Esophagus muscularis mucosa (tissue), 4 donors: ENCODE results near the gene MBIP. TPM values are rescaled to one million over a fixed set of nuclear protein-coding genes. Genes with fewer than 3 reads are reported as not detected.

Experiments used
- DNase-seq: peaks from one replicate; pipeline ENCODE4 v3.0.0-alpha.2; 2017; ENCODE audit errors: extremely low spot score
- H3K27ac ChIP-seq, 4 donors: fragments of 200-600 bp; sonication (generic); replicated peaks in 1 of 4; 1 replicate in 3 of 4; 2 replicates in 1 of 4; pipeline ENCODE4 v1.5.1; 2016 to 2019; ENCODE audit warnings: mild to moderate bottlenecking in 1 of 4
- H3K27me3 ChIP-seq, 4 donors: fragments of 200-600 bp; sonication (generic); one replicate each; pipeline versions ENCODE4 v1.5.1 to v1.6.0; 2016 to 2019
- H3K36me3 ChIP-seq, 4 donors: fragments of 200-600 bp; sonication (generic); one replicate each; pipeline ENCODE4 v1.5.1; 2016 to 2019
- H3K4me1 ChIP-seq, 4 donors: fragments of 200-600 bp; sonication (generic); one replicate each; pipeline ENCODE4 v1.5.1; 2016 to 2019
- H3K4me3 ChIP-seq, 4 donors: fragments of 200-600 bp; sonication (generic); 1 replicate in 2 of 4; 2 replicates in 2 of 4; pipeline ENCODE4 v1.5.1; 2016 to 2019; ENCODE audit warnings: mild to moderate bottlenecking in 4 of 4, moderate library complexity in 1 of 4
- H3K9me3 ChIP-seq, 4 donors: fragments of 200-600 bp; sonication (generic); 1 replicate in 3 of 4; 2 replicates in 1 of 4; pipeline ENCODE4 v1.5.1; 2016 to 2019
- CTCF ChIP-seq, 3 experiments: fragments of 200-600 bp in 2 of 3; fragments of 450-650 bp in 1 of 3; sonication (generic) in 2 of 3; IDR thresholded peaks; one replicate each; pipeline ENCODE4 v1.5.1; 2017 to 2019; ENCODE audit warnings: antibody characterized with exemption in 3 of 3, mild to moderate bottlenecking in 2 of 3, moderate library complexity in 1 of 3
- EP300 ChIP-seq: sonication (generic); formaldehyde crosslinking; IDR thresholded peaks from one replicate; pipeline ENCODE4 v1.6.1; 2017; ENCODE audit warnings: antibody characterized with exemption
- POLR2A ChIP-seq: fragments of 450-650 bp; IDR thresholded peaks from one replicate; pipeline ENCODE4 v1.6.1; 2017; ENCODE audit warnings: antibody characterized with exemption, moderate library complexity, mild to moderate bottlenecking, low read depth
- POLR2AphosphoS5 ChIP-seq, 2 donors: sonication (generic); formaldehyde crosslinking; IDR thresholded peaks; one replicate each; pipeline ENCODE4 v1.6.1; 2017; ENCODE audit warnings: antibody characterized with exemption in 2 of 2
- WGBS: methylation state at CpG from one replicate; pipeline ENCODE4 v1.1.5; 2018; 5-methylcytosine and 5-hydroxymethylcytosine counted together
- intact Hi-C: fragments of 100-400 bp; cut with DNase I; formaldehyde crosslinking; loops from one replicate; pipeline ENCODE4 v1.15.1; 2023
- total RNA-seq, 4 donors: library from RNA; depleted of rRNA; stranded (reverse); fragments of >200 nt; gene quantifications; one replicate each; pipeline versions ENCODE4 v1.1.0 to v1.2.1, GENCODE V29; 2016

MBIP gene
- total RNA-seq, 4 donors from 2014 or later, result 10.8 to 16.2 (median 12.9) TPM

- intact Hi-C loops, result no loop called here
- no peak for TF ChIP-seq EP300
- TF ChIP-seq POLR2A, result no peak
- no peak for TF ChIP-seq CTCF (IDR thresholded peaks at IDR 0.05)
- TF ChIP-seq POLR2AphosphoS5 (IDR thresholded peaks at IDR 0.05), result no peak
- Histone ChIP-seq H3K9me3 (no peaks in the 10 kb centered on the region), H3K4me3 (no peak overlapping the region), H3K27ac (no peak overlapping the region), H3K27me3 (peaks cover 0 to 28% (median 3%) of the 10 kb centered on the region in 4 donors), H3K36me3 (no peaks in the 10 kb centered on the region), H3K4me1 (no peaks in the 10 kb centered on the region)
- DNase-seq, result no peak
- 67% methylated on average over 2 of the region's 2 CpGs for WGBS
These were observed 39.1 kb downstream of the MBIP start for GRCh38 chr14:36281309-36281708.

DNA sequence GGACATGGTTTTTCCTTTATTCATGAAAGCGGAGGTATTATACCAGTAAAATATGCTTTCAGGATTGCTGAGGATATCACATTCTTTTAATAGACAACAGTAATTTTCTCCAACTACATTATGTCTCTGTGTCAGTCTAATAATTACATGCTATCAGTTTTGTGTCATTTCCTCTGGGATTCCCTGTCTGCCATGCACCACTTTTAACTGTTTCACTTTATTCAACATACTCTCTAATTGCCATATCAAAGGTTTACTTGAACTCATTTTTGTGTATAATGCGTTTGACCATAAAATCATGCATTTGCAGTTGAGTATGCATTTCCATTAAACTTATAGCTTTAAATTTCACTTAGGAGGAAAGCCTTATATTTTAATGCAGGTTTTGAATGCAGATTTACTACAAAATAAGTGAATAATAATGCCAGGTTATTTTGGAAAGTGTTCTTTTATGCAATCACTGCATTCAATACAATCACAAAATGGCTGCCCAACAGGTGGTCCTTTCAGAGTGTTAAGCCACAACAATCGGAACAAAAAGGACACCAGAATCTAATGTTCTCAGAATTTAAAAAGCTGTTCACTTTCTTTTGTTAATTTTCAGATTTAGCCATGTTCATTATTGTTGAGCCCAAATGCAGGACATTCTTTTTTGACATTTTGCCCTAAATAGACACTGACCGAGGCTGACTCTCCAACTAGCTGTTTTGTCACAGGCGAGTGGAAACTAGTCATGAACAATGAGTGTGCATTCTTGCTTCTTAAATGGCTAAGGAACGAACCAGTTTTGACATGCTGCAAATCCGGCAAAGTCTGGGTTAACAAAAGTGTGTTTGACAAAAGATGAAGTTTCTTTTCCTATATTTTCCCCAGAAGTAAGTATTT is 40.9 kb downstream of the MBIP start:
- DNase-seq, result no peak
- Histone ChIP-seq H3K27me3 (peaks cover 0 to 31% (median 3%) of the 10 kb centered on the region in 4 donors), H3K36me3 (no peaks in the 10 kb centered on the region), H3K4me1 (no peaks in the 10 kb centered on the region), H3K9me3 (no peaks in the 10 kb centered on the region), H3K27ac (no peak overlapping the region), H3K4me3 (no peak overlapping the region)
- intact Hi-C loops, result no loop called here
- 67% methylated on average over 7 of the region's 7 CpGs for WGBS
- TF ChIP-seq CTCF (IDR thresholded peaks at IDR 0.05) (no peak), POLR2A (no peak), POLR2AphosphoS5 (IDR thresholded peaks at IDR 0.05) (no peak), EP300 (no peak)

- TF ChIP-seq EP300 (no peak), CTCF (IDR thresholded peaks at IDR 0.05) (no peak), POLR2A (no peak), POLR2AphosphoS5 (IDR thresholded peaks at IDR 0.05) (no peak)
- no peaks in the 10 kb centered on the region for H3K9me3 ChIP-seq
- WGBS, result 87% methylated on average over 3 of the region's 3 CpGs
These were observed 44.7 kb downstream of the MBIP start for GRCh38 chr14:36275741-36276140.

GRCh38 chr14:36271939-36272907 is 48.2 kb downstream of the MBIP start:
- Histone ChIP-seq H3K4me1 (peaks cover 0 to 13% (median 10%) of the 10 kb centered on the region in 4 donors), H3K27me3 (peaks cover 0 to 50% (median 5%) of the 10 kb centered on the region in 4 donors), H3K9me3 (no peaks in the 10 kb centered on the region), H3K36me3 (no peaks in the 10 kb centered on the region), H3K4me3 (peak overlapping the region; percentile 27 to 54 (median 43)), H3K27ac (no peak overlapping the region)
- TF ChIP-seq CTCF (IDR thresholded peaks at IDR 0.05) (no peak), EP300 (no peak)
- DNase-seq, result no peak
- intact Hi-C loops, result no loop called here
- 34% methylated on average over 17 of the region's 29 CpGs for WGBS

More at GRCh38 chr14:36275741-36276140, 44.7 kb downstream of the MBIP start:
- Histone ChIP-seq H3K27me3 (peaks cover 0 to 61% (median 9%) of the 10 kb centered on the region in 4 donors), H3K4me3 (no peak overlapping the region), H3K4me1 (peaks cover 0 to 13% (median 10%) of the 10 kb centered on the region in 4 donors), H3K36me3 (no peaks in the 10 kb centered on the region), H3K27ac (no peak overlapping the region)
- no peak for DNase-seq
- intact Hi-C loops, result no loop called here
